SH-SY5Y (cell line): ENCODE results near the gene CDKL1.

ENCODE experiments used
- GATA2 ChIP-seq: IDR thresholded peaks from 2 replicates; pipeline ENCODE4 v1.6.1; 2011; ENCODE audit warnings: mild to moderate bottlenecking, low read depth, low read length
- GATA3 ChIP-seq: IDR thresholded peaks from 2 replicates; pipeline ENCODE4 v1.6.1; 2011; ENCODE audit warnings: low read depth, mild to moderate bottlenecking, low read length, moderate library complexity

CDKL1 gene

DNA sequence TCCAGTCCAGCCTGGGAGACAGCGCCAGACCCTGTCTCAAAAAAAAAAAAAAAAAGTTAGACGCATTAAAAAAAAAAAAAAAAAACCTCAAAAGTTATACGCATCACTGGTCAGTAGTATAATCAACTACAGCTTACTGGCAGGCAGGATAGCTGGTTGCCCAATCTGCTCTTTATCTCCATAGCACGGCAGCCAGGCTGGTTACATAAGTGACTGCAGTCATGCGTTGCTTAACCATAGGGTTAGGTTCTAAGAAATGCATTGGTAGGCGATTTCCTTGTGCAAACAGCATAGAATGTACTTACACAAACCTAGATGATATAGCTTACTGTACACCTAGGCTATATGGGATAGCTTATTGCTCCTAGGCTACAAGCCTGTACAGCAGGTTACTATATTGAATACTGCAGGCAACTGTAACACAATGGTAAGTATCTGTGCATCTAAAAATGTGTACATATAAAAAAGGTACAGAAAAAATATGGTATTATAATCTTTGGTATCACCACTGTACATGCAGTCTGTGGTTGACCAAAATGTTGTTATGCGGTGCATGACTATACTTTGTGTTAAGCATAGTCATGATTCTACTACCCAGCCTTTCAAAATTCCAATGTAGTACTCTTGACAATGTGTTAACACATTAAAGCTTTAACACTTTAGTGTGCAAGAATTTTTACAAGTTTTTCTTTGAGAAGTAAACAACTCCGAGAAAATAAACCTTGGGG, 92.8 kb downstream of the CDKL1 start:
- TF ChIP-seq GATA3 (no peak), GATA2 (no peak)

GRCh38 chr14:50301914-50302313, 94.8 kb downstream of the CDKL1 start:
- TF ChIP-seq GATA3 = no peak
- TF ChIP-seq GATA2 = no peak

- TF ChIP-seq GATA2 = no peak
- no peak for TF ChIP-seq GATA3
Observed at GRCh38 chr14:50299585-50299984, 97.1 kb downstream of the CDKL1 start.

GRCh38 chr14:50290306-50290705, 106.4 kb downstream of the CDKL1 start:
- TF ChIP-seq GATA2 = peak; percentile 47; the same call in 1 of the 2 replicates
- peak; percentile 51 for TF ChIP-seq GATA3

DNA sequence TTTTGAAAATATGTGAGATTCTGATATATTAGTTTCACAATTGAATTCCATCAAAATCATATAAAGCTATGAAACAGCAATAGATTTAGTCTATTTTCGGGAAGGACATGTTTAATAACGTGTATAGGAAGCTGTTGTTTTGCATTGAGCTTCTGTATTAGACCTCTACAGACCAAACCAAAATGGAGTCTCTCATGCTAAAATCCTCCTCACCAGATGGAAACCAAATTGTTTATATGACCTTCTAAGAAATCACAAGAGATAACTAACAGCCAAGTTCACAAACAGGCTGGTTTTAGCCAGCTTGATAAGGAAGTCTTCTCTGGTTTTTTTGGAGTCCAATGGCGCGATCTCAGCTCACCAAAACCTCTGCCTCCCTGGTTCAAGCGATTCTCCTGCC, 108.5 kb downstream of the CDKL1 start:
- no peak for TF ChIP-seq GATA3
- TF ChIP-seq GATA2 = no peak

- TF ChIP-seq GATA2 (no peak), GATA3 (no peak)
Observed at GRCh38 chr14:50285861-50286260, 110.8 kb downstream of the CDKL1 start.
